Measurements from ENCODE around the gene SPECC1L.

SPECC1L gene

GRCh38 chr22:24325105-24325757, 54.6 kb downstream of the SPECC1L start:
- TF ChIP-seq, protein P1, sequence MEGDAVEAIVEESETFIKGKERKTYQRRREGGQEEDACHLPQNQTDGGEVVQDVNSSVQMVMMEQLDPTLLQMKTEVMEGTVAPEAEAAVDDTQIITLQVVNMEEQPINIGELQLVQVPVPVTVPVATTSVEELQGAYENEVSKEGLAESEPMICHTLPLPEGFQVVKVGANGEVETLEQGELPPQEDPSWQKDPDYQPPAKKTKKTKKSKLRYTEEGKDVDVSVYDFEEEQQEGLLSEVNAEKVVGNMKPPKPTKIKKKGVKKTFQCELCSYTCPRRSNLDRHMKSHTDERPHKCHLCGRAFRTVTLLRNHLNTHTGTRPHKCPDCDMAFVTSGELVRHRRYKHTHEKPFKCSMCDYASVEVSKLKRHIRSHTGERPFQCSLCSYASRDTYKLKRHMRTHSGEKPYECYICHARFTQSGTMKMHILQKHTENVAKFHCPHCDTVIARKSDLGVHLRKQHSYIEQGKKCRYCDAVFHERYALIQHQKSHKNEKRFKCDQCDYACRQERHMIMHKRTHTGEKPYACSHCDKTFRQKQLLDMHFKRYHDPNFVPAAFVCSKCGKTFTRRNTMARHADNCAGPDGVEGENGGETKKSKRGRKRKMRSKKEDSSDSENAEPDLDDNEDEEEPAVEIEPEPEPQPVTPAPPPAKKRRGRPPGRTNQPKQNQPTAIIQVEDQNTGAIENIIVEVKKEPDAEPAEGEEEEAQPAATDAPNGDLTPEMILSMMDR (IDR thresholded peaks at IDR 0.05; ENCODE audit: low read depth, low read length), result peak; percentile 76
- H3K4me3 ChIP-seq (ENCODE audit: low read depth, low read length), result no peak overlapping the region
- in situ Hi-C loops (cut with HindIII; ENCODE audit: low sequenced_read_pairs), result no loop called here
- DNase-seq (ENCODE audit: low read depth, low spot score), result peak; percentile 87

GRCh38 chr22:24326266-24326665, 55.6 kb downstream of the SPECC1L start:
- H3K4me3 ChIP-seq (ENCODE audit: low read depth, low read length), result no peak overlapping the region
- TF ChIP-seq, protein P1 (IDR thresholded peaks at IDR 0.05; ENCODE audit: low read depth, low read length), result no peak
- in situ Hi-C loops (cut with HindIII; ENCODE audit: low sequenced_read_pairs), result no loop called here
- DNase-seq (ENCODE audit: low read depth, low spot score), result no peak

GRCh38 chr22:24327832-24328231, 57.2 kb downstream of the SPECC1L start:
- in situ Hi-C loops (cut with HindIII; ENCODE audit: low sequenced_read_pairs), result no loop called here
- TF ChIP-seq, protein P1 (IDR thresholded peaks at IDR 0.05; ENCODE audit: low read depth, low read length), result no peak
- no peak overlapping the region for H3K4me3 ChIP-seq (ENCODE audit: low read depth, low read length)
- DNase-seq (ENCODE audit: low read depth, low spot score), result no peak

DNA sequence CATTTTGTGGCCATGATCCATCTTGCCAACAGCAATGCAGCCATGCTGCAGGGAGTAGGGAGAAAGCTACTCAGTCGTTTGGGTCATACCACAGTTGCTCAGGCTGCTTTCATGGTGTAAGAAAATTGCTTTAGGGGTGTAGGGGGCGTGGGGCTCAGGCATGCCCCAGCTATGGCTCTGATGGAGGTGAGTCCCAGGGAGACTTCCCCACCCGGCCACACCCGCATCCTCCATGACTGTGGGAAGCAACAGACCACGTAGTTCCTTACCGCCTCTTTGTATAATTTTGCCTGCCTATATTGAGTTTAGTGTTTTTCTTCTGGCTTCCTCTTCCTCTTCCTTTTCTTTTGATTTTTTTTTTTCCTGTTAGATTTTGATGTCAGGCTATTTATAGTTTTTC, 58.8 kb downstream of the SPECC1L start:
- in situ Hi-C loops (cut with HindIII; ENCODE audit: low sequenced_read_pairs), result no loop called here
- no peak overlapping the region for H3K4me3 ChIP-seq (ENCODE audit: low read depth, low read length)
- DNase-seq (ENCODE audit: low read depth, low spot score), result no peak
- TF ChIP-seq, protein P1 (IDR thresholded peaks at IDR 0.05; ENCODE audit: low read depth, low read length), result no peak

DNA sequence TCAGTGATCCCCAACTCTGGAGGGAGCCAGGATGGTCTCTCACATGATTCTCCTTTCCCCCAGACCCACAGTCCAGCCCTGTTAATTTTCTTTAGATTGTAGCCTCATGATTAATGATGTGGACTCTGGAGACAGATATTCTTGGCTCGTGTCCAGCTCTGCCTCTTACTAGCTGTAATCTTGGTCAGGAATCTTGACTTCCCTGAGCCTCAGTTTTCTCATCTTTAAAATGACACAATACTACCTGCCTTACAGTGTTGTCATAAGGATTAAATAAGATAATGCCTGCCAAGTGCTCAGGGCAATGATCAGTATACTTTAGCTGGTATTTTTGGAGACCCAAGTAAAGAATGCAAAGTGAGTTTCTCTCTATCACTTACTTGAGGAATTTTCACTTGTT, 60.0 kb downstream of the SPECC1L start:
- H3K4me3 ChIP-seq (ENCODE audit: low read depth, low read length), result no peak overlapping the region
- in situ Hi-C loops (cut with HindIII; ENCODE audit: low sequenced_read_pairs), result no loop called here
- DNase-seq (ENCODE audit: low read depth, low spot score), result no peak
- TF ChIP-seq, protein P1 (IDR thresholded peaks at IDR 0.05; ENCODE audit: low read depth, low read length), result no peak

DNA sequence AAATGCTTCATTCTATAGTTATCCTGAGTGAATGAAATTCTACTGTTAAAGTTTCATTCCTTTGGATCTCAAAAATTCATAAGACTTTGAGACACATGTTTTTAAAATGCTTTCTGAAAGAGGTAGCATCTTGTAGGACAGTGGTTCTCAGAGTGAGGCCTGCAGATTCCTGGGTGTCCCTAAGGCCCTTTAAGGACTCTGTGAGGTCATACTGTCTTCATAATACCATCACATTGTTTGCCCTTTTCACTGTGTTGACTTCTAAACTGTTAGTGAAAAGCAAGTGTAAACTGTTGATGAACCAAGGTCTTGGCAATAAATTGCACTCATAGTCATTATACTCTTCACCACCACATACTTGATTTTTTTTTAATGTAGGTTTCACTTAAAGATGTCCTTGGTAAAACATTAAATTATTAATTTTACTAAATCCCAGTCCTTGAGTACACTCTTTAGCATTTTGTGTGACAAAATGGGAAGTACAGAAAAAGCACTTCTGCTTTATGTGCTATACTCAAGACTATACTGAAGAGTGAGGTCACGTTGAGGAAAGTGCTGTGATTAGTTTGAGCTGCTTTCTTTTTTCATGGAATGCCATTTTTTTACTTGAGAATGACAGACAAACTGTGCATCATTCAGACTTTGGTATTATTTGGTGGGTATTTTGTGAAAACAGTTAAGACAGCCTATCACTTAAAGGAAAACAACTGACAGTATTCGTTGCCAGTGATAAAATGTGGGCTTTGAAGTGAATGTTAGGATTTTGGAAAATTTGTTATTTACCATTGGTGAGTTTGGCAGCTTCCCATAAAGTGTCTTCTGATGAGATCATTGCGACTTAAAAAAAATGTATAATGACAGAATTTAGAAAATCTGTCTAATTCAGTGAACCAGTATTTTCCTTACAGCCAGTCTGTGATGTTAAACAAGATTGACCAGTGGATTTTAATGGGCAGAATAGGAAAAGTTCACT, 61.1 kb downstream of the SPECC1L start:
- in situ Hi-C loops (cut with HindIII; ENCODE audit: low sequenced_read_pairs), result no loop called here
- no peak for DNase-seq (ENCODE audit: low read depth, low spot score)
- no peak overlapping the region for H3K4me3 ChIP-seq (ENCODE audit: low read depth, low read length)
- TF ChIP-seq, protein P1 (IDR thresholded peaks at IDR 0.05; ENCODE audit: low read depth, low read length), result no peak

All from astrocyte of the spinal cord (primary cell).